Activated CD8-positive, alpha-beta memory T cell treated with anti-CD3 and anti-CD28 coated beads, Interleukin-2, amount 50 U/mL, for 1 hour (primary cell): Measurements from ENCODE around the gene OR4C5.
"Not testable (repeated sequence)": the region's sequence is repeated elsewhere in the genome, so short reads cannot be mapped to it uniquely, and the experiment has no call there.

Source experiments
- DNase-seq: peaks from one replicate; pipeline ENCODE4 v3.0.0-alpha.2; 2020; ENCODE audit errors: extremely low read depth

Gene OR4C5

GRCh38 chr11:48366365-48366764 is at the start of gene OR4C5:
OR4C5 (minus strand) TSS chr11:48366465; CDS start chr11:48366465, 0 bp downstream.
- no peak for DNase-seq

GRCh38 chr11:48384670-48385069 is 18.4 kb upstream of the OR4C5 start:
- no peak for DNase-seq

DNA sequence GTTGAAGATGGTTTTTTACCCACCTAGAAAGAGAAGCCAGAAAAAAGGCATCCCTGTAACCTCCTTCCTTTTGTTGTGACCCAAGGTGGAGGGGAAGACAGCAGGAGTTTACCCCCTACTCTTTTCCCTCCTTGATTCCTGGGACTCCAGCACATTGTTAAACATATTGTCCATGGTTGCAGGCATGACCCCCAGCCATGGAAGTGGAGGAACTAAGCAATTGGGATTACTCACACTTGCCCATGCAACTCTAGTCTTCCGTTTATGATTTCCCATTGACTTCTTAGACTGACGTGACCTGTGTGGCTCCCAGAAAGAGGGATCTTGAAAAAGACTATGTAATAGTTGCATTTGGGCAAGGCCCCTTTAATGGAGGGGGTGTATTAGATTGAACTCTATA is 17.9 kb upstream of the OR4C5 start:
- DNase-seq = not testable (repeated sequence)

- not testable (repeated sequence) for DNase-seq
These were observed 5.0 kb downstream of the OR4C5 start for GRCh38 chr11:48361289-48361688.

DNA sequence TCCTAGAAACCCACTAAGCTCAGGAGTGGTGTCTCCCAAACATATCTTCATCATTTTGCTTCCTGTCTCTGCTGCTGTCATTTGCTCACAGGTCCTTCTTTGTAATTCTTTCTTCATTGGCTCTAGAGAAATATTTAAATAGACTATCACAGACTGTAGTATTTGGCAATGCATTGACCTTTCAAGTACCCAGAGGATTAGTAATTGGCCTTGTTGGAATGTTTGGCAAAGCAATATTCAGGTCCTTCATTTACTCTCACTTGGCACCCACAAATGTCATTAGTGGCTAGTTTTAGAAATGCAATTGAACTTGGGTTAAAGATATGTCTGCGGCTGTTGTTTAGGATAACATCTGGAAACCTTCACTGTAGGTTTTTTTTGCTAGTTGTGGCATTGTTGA is 11.6 kb downstream of the OR4C5 start:
- no peak for DNase-seq

- DNase-seq = no peak
These were observed 12.3 kb downstream of the OR4C5 start for GRCh38 chr11:48354013-48354412.

DNA sequence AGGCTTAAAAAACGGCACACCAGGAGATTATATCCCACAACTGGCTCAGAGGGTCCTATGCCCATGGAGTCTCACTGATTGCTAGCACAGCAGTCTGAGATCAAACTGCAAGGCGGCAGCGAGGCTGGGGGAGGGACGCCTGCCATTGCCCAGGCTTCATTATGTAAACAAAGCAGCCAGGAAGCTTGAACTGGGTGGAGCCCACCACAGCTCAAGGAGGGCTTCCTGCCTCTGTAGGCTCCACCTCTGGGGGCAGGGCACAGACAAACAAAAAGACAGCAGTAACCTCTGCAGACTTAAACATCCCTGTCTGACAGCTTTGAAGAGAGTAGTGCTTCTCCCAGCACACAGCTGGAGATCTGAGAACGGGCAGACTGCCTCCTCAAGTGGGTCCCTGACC is 20.0 kb downstream of the OR4C5 start:
- DNase-seq = not testable (repeated sequence)

GRCh38 chr11:48342505-48342904 is 23.8 kb downstream of the OR4C5 start:
- not testable (repeated sequence) for DNase-seq

DNA sequence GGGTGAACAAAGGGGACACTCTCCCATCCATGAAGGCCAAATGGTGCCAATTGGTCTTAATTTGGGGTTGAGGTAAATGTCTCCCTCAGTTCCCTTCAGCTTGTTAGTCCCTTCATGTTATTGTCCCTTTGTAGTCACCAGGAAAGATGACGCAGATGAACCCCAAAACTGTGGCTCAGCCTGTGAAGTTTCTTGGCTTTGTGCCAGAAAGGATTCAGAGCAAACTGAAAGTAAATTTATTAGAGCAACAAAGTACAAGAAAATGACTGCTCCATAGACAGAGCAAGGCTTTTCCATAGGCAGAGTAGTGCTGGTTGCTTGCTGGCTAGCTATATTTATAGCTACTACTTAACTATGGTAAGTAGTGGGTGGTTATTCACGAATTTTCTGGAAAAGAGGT is 24.8 kb downstream of the OR4C5 start:
- DNase-seq = no peak

DNA sequence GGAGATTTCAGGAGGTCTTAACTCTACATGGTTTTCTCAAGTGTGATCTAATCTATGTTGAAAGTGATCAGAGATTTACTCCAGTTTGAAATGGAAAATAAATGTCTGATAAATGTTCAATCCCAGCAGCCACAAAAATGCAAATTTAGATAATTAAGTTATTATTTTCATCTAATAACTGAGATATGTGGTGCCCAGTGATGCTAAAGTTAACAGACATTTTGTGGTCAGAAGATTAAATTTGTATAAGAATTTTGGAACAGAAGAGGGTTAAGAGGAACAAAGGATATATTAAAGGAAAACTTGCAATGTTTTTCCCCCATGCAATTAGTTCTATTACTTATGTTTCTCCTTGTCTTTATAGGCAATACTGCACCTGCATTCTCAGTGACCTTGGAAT is 41.6 kb downstream of the OR4C5 start, which contains the start of gene OR4C3:
Gene OR4C3 (plus strand): TSS at position 301 of the 400 bp plus-strand sequence. CDS start 102 bp downstream, outside the sequence.
- DNase-seq = not testable (repeated sequence)

GRCh38 chr11:48319813-48320212 is 46.5 kb downstream of the OR4C5 start:
- DNase-seq = not testable (repeated sequence)
